Keratinocyte (primary cell): ENCODE measurements around the gene ADISSP. TPM values are rescaled to one million over a fixed set of nuclear protein-coding genes. Genes with fewer than 3 reads are reported as not detected.

Source experiments
- DNase-seq: peaks from one replicate; pipeline ENCODE4 v3.0.0-alpha.2; 2011; ENCODE audit warnings: low read depth, missing footprints, low spot score
- FAIRE-seq: peaks from 2 replicates; lab custom pipeline; 2011; peaks lifted over from hg19 to GRCh38; lab: Jason Lieb, UNC
- H2AFZ ChIP-seq: 2 replicates; pipeline ENCODE4 v1.6.0; 2012; ENCODE audit warnings: low read length, control low read depth, inconsistent platforms; ENCODE audit not compliant: control insufficient read depth
- H3K27ac ChIP-seq: 2 replicates; pipeline ENCODE4 v1.5.1; 2011; ENCODE audit warnings: low read length; ENCODE audit not compliant: control insufficient read depth, insufficient read depth
- H3K27me3 ChIP-seq: 3 replicates; pipeline ENCODE4 v1.6.0; 2011; ENCODE audit warnings: low read length; ENCODE audit not compliant: control insufficient read depth, insufficient read depth; ENCODE audit errors: extremely low read depth
- H3K36me3 ChIP-seq, 2 experiments: 2 replicates in 1 of 2; 3 replicates in 1 of 2; pipeline ENCODE4 v1.5.1; 2011; ENCODE audit warnings: low read length in 2 of 2, mild to moderate bottlenecking in 1 of 2; ENCODE audit not compliant: control insufficient read depth in 2 of 2, insufficient read depth in 2 of 2; ENCODE audit errors: extremely low read depth in 1 of 2
- H3K4me1 ChIP-seq: 3 replicates; pipeline ENCODE4 v1.5.1; 2011; ENCODE audit warnings: low read length; ENCODE audit not compliant: control insufficient read depth, insufficient read depth; ENCODE audit errors: extremely low read depth
- H3K4me2 ChIP-seq: 3 replicates; pipeline ENCODE4 v1.6.0; 2011; ENCODE audit warnings: low read depth, low read length; ENCODE audit not compliant: control insufficient read depth, insufficient read depth; ENCODE audit errors: extremely low read depth
- H3K4me3 ChIP-seq, 3 experiments: fragments of 200-600 bp in 1 of 3; sonication (generic) in 1 of 3; 2 replicates in 2 of 3; 3 replicates in 1 of 3; pipeline ENCODE4 v1.5.1; 2011 to 2016; ENCODE audit warnings: low read length in 3 of 3, mild to moderate bottlenecking in 3 of 3, control low read depth in 2 of 3, inconsistent platforms in 1 of 3, low read depth in 1 of 3, mixed read lengths in 1 of 3, mixed run types in 1 of 3, moderate library complexity in 1 of 3; ENCODE audit not compliant: control insufficient read depth in 2 of 3, insufficient read depth in 2 of 3; ENCODE audit errors: extremely low read depth in 1 of 3
- H3K79me2 ChIP-seq: 2 replicates; pipeline ENCODE4 v1.6.0; 2012; ENCODE audit warnings: low read length; ENCODE audit not compliant: control insufficient read depth, insufficient read depth
- H3K9ac ChIP-seq: 3 replicates; pipeline ENCODE4 v1.6.0; 2011; ENCODE audit warnings: low read length; ENCODE audit not compliant: control insufficient read depth, insufficient read depth; ENCODE audit errors: extremely low read depth
- H3K9me1 ChIP-seq: 3 replicates; pipeline ENCODE4 v1.6.0; 2011; ENCODE audit warnings: low read length; ENCODE audit not compliant: control insufficient read depth, insufficient read depth; ENCODE audit errors: extremely low read depth
- H3K9me3 ChIP-seq: 2 replicates; pipeline ENCODE4 v1.5.1; 2012; ENCODE audit warnings: low read depth, low read length; ENCODE audit not compliant: control insufficient read depth
- H4K20me1 ChIP-seq: 3 replicates; pipeline ENCODE4 v1.6.0; 2011; ENCODE audit warnings: low read length; ENCODE audit not compliant: control insufficient read depth, insufficient read depth; ENCODE audit errors: extremely low read depth
- CTCF ChIP-seq, 3 experiments: IDR thresholded peaks in 1 of 3; conservative IDR thresholded peaks in 1 of 3; optimal IDR thresholded peaks in 1 of 3; 2 replicates in 2 of 3; 3 replicates in 1 of 3; pipeline versions ENCODE3 to v1.5.1; 2011; ENCODE audit warnings: low read length in 3 of 3, mild to moderate bottlenecking in 3 of 3, moderate library complexity in 2 of 3, control low read depth in 1 of 3, inconsistent platforms in 1 of 3; ENCODE audit not compliant: insufficient read depth in 2 of 3; ENCODE audit errors: extremely low read depth in 1 of 3
- EZH2 ChIP-seq: IDR thresholded peaks from one replicate; pipeline ENCODE4 v1.6.1; 2012; ENCODE audit warnings: inconsistent platforms, mild to moderate bottlenecking, low read length, moderate library complexity
- dilution Hi-C: fragments of 300-500 bp; cut with MboI; formaldehyde crosslinking; loops from one replicate; pipeline ENCODE4 v1.7.0; 2020; ENCODE audit warnings: low sequenced_read_pairs; ENCODE audit not compliant: extremely low pct_ligation_motif_present
- polyA plus RNA-seq, 5 experiments: library from polyadenylated mRNA; depleted of rRNA in 3 of 5; stranded (reverse) in 3 of 5; stranded (forward) in 1 of 5; unstranded in 1 of 5; fragments of >200 nt; gene quantifications; 1 replicate in 1 of 5; 2 replicates in 3 of 5; 3 replicates in 1 of 5; pipeline versions ENCODE4 v1.2.1 to v1.2.3, GENCODE V29; 2011 to 2012; ENCODE audit warnings: missing spikeins in 2 of 5, low read depth in 1 of 5, low replicate concordance in 1 of 5

Gene ADISSP
- polyA plus RNA-seq, 1 donor (not counting 4 experiments of a cell fraction or from before 2014, with no cell fraction given): 28.2 TPM

- no peak within 1 kb of the TSS for H3K9ac ChIP-seq
These were observed 55.2 kb downstream of the ADISSP start, which contains the start of gene SIGLEC1 for GRCh38 chr20:3712279-3712873. Gene SIGLEC1 (minus strand): TSS chr20:3712600. CDS start chr20:3707128, 5,472 bp downstream.

GRCh38 chr20:3711484-3711941 lies 56.0 kb downstream of the ADISSP start:
- Histone ChIP-seq H4K20me1 (no peaks in the 10 kb centered on the region), H3K9me3 (no peaks in the 10 kb centered on the region), H3K4me2 (no peak overlapping the region), H3K4me1 (no peaks in the 10 kb centered on the region), H3K36me3 (no peaks in the 10 kb centered on the region), H3K79me2 (no peaks in the 10 kb centered on the region), H3K27me3 (no peaks in the 10 kb centered on the region), H3K9ac (no peak overlapping the region), H2AFZ (no peak overlapping the region), H3K9me1 (no peaks in the 10 kb centered on the region), H3K27ac (no peak overlapping the region), H3K4me3 (no peak overlapping the region)
- no peak for FAIRE-seq
- TF ChIP-seq EZH2: no peak
- no peak for TF ChIP-seq CTCF (optimal IDR thresholded peaks at IDR 0.05 in 1 of 3, IDR thresholded peaks at IDR 0.05 in 1 of 3, conservative IDR thresholded peaks at IDR 0.05 in 1 of 3; ENCODE audit: extremely low read depth in 1 of 3, insufficient read depth in 2 of 3, low read length in 3 of 3)
- no peak for DNase-seq
- dilution Hi-C loops: no loop called here

More at GRCh38 chr20:3712279-3712873, 55.2 kb downstream of the ADISSP start, which contains the start of gene SIGLEC1:
- Histone ChIP-seq H3K4me3 (no peak within 1 kb of the TSS), H3K36me3 (no peaks in the 10 kb centered on the region), H3K27me3 (no peaks in the 10 kb centered on the region), H4K20me1 (no peaks in the 10 kb centered on the region), H3K79me2 (no peaks in the 10 kb centered on the region), H3K9me1 (no peaks in the 10 kb centered on the region), H3K4me1 (no peaks in the 10 kb centered on the region), H3K27ac (no peak within 1 kb of the TSS), H2AFZ (no peak within 1 kb of the TSS), H3K9me3 (no peaks in the 10 kb centered on the region), H3K4me2 (no peak within 1 kb of the TSS)
- no peak for FAIRE-seq
- no peak for TF ChIP-seq EZH2
- no peak for TF ChIP-seq CTCF (optimal IDR thresholded peaks at IDR 0.05 in 1 of 3, IDR thresholded peaks at IDR 0.05 in 1 of 3, conservative IDR thresholded peaks at IDR 0.05 in 1 of 3; ENCODE audit: extremely low read depth in 1 of 3, insufficient read depth in 2 of 3, low read length in 3 of 3)
- DNase-seq: no peak
- dilution Hi-C loops: no loop called here
